CD4-positive, alpha-beta T cell (primary cell): ENCODE measurements around the gene HTD2. TPM values are rescaled to one million over a fixed set of nuclear protein-coding genes. Genes with fewer than 3 reads are reported as not detected.

Experiments
- ATAC-seq: fragments of 200-7000 bp; cut with Tn5 transposase; one replicate; pipeline ENCODE4 v1.10.0; 2022; ENCODE audit warnings: mild to moderate bottlenecking; ENCODE audit not compliant: poor library complexity
- CTCF ChIA-PET: fragments of 350-600 bp; sonication (Branson Sonifier 250); formaldehyde crosslinking; loops from one replicate; lab custom pipeline; 2021; ENCODE audit warnings: antibody characterized with exemption, inconsistent platforms; lab: Charles Lee
- POLR2A ChIA-PET: fragments of 350-600 bp; sonication (Branson Sonifier 250); formaldehyde crosslinking; loops from one replicate; lab custom pipeline; 2021; ENCODE audit warnings: antibody characterized with exemption, inconsistent platforms; lab: Charles Lee
- DNase-seq, 14 experiments: peaks; one replicate each; pipeline ENCODE4 v3.0.0-alpha.2; 2013 to 2020; ENCODE audit warnings: mixed read lengths in 2 of 14
- H3K27ac ChIP-seq, 2 donors: one replicate each; pipeline versions ENCODE4 v1.5.1 to v1.7.0; 2013; ENCODE audit warnings: low read length in 2 of 2, low read depth in 1 of 2, mild to moderate bottlenecking in 1 of 2
- H3K27me3 ChIP-seq, 2 experiments: 1 replicate in 1 of 2; 2 replicates in 1 of 2; pipeline versions ENCODE4 v1.6.1 to v1.7.0; 2013; ENCODE audit warnings: low read length in 2 of 2, control low read depth in 1 of 2, mild to moderate bottlenecking in 1 of 2, moderate library complexity in 1 of 2; ENCODE audit not compliant: insufficient read depth in 2 of 2, control insufficient read depth in 1 of 2
- H3K36me3 ChIP-seq: one replicate; pipeline ENCODE4 v1.6.1; 2013; ENCODE audit warnings: low read length, control low read depth; ENCODE audit not compliant: insufficient read depth
- H3K4me1 ChIP-seq: one replicate; pipeline ENCODE4 v1.6.1; 2013; ENCODE audit warnings: low read length, control low read depth; ENCODE audit not compliant: insufficient read depth
- H3K4me3 ChIP-seq: one replicate; pipeline ENCODE4 v1.5.1; 2013; ENCODE audit warnings: mild to moderate bottlenecking, low read length, moderate library complexity
- H3K9me3 ChIP-seq, 2 experiments: 1 replicate in 1 of 2; 2 replicates in 1 of 2; pipeline versions ENCODE4 v1.6.1 to v1.7.0; 2013; ENCODE audit warnings: low read length in 2 of 2, mild to moderate bottlenecking in 2 of 2, control low read depth in 1 of 2, moderate library complexity in 1 of 2; ENCODE audit not compliant: control insufficient read depth in 1 of 2, insufficient read depth in 1 of 2
- H3K27ac Mint-ChIP-seq: one replicate; pipeline ENCODE4 v1.8.0; 2020; ENCODE audit warnings: mixed read lengths
- H3K27me3 Mint-ChIP-seq: one replicate; pipeline ENCODE4 v1.8.0; 2021; ENCODE audit warnings: mixed read lengths
- H3K36me3 Mint-ChIP-seq: one replicate; pipeline ENCODE4 v1.8.0; 2021; ENCODE audit warnings: low read depth, mixed read lengths
- H3K4me1 Mint-ChIP-seq: one replicate; pipeline ENCODE4 v1.8.0; 2021; ENCODE audit warnings: low read depth, mixed read lengths
- H3K4me3 Mint-ChIP-seq: one replicate; pipeline ENCODE4 v1.8.0; 2020; ENCODE audit warnings: mild to moderate bottlenecking, mixed read lengths
- H3K9me3 Mint-ChIP-seq: one replicate; pipeline ENCODE4 v1.8.0; 2020; ENCODE audit warnings: mixed read lengths
- CTCF ChIP-seq: fragments of 200-600 bp; IDR thresholded peaks from one replicate; pipeline ENCODE4 v1.8.0; 2022; ENCODE audit warnings: antibody characterized with exemption, mild to moderate bottlenecking
- intact Hi-C, 2 experiments: fragments of 100-400 bp; cut with DNase I in 1 of 2; cut with micrococcal nuclease in 1 of 2; formaldehyde crosslinking; loops; one replicate each; pipeline versions ENCODE4 v1.15.1 to v1.9.0; 2023 to 2025; cut with DNase I, micrococcal nuclease
- total RNA-seq, 174 experiments: library from RNA in 2 of 174; stranded (reverse) in 2 of 174; gene quantifications; one replicate each; pipeline ENCODE4 v1.2.3 and lab custom pipeline; 2021 to 2026

Gene HTD2
- total RNA-seq, 2 experiments from 2014 or later = 7.2 to 7.3 TPM

- peak in 8 of 14 experiments; percentile 2 to 47 (median 16) for DNase-seq
Measured at GRCh38 chr3:58333206-58334012, 27.1 kb downstream of the HTD2 start.

GRCh38 chr3:58334013-58334321, 27.6 kb downstream of the HTD2 start:
- ChIA-PET CTCF (interaction anchor here (3.7 to 5.9 kb wide), 2 partner anchors 27 to 157 kb away, joined by 24 to 37 read pairs; partner anchors contain the start of genes HTD2, KCTD6 and RPP14), POLR2A (interaction anchor here (0.7 to 3.3 kb wide), 3 partner anchors 27 to 158 kb away, joined by 3 to 36 read pairs (median 28); partner anchors contain the start of genes HTD2, KCTD6 and RPP14)
- H3K36me3 ChIP-seq = no peaks in the 10 kb centered on the region
- ATAC-seq (no peak), DNase-seq (no peak)
- no peak overlapping the region for H3K27ac ChIP-seq
- peak overlapping the region; percentile 73 for H3K27ac Mint-ChIP-seq
- H3K27me3 ChIP-seq = no peaks in the 10 kb centered on the region
- no peaks in the 10 kb centered on the region for H3K9me3 Mint-ChIP-seq
- TF ChIP-seq CTCF = no peak
- peak overlapping the region; percentile 99 for H3K4me3 Mint-ChIP-seq
- no peaks in the 10 kb centered on the region for H3K9me3 ChIP-seq
- H3K4me3 ChIP-seq = peak overlapping the region; percentile 61
- H3K27me3 Mint-ChIP-seq = no peaks in the 10 kb centered on the region
- peaks cover 9% of the 10 kb centered on the region for H3K36me3 Mint-ChIP-seq
- peaks cover 42% of the 10 kb centered on the region for H3K4me1 Mint-ChIP-seq
- intact Hi-C loops = loop anchor here in 1 of 2 experiments (5.0 kb wide), 1 partner anchor 98 kb away; the partner anchor contains the start of gene PDHB
- peaks cover 23% of the 10 kb centered on the region for H3K4me1 ChIP-seq

More at GRCh38 chr3:58333206-58334012, 27.1 kb downstream of the HTD2 start:
- H3K27me3 Mint-ChIP-seq = no peaks in the 10 kb centered on the region
- Histone ChIP-seq H3K4me1 (peaks cover 23% of the 10 kb centered on the region), H3K36me3 (no peaks in the 10 kb centered on the region), H3K4me3 (peak overlapping the region; percentile 61), H3K9me3 (no peaks in the 10 kb centered on the region), H3K27me3 (no peaks in the 10 kb centered on the region), H3K27ac (no peak overlapping the region)
- ChIA-PET POLR2A (interaction anchor here (0.7 to 3.3 kb wide), 4 partner anchors 9 to 159 kb away, joined by 3 to 36 read pairs (median 16); partner anchors contain the start of genes HTD2, KCTD6 and RPP14), CTCF (interaction anchor here (0.6 to 5.9 kb wide), 3 partner anchors 27 to 158 kb away, joined by 3 to 37 read pairs (median 24); partner anchors contain the start of genes HTD2, KCTD6 and RPP14)
- TF ChIP-seq CTCF = no peak
- ATAC-seq = peak; percentile 42
- H3K9me3 Mint-ChIP-seq = no peaks in the 10 kb centered on the region
- H3K27ac Mint-ChIP-seq = peak overlapping the region; percentile 73
- peaks cover 39% of the 10 kb centered on the region for H3K4me1 Mint-ChIP-seq
- peaks cover 6% of the 10 kb centered on the region for H3K36me3 Mint-ChIP-seq
- H3K4me3 Mint-ChIP-seq = peak overlapping the region; percentile 99
- intact Hi-C loops = loop anchor here (2.0 to 5.0 kb wide), 2 partner anchors 27 to 99 kb away; partner anchors contain the start of genes HTD2 (in 2 of the 2), RPP14 (in 2 of the 2) and PDHB (in 1 of the 2)

- Mint-ChIP-seq H3K27me3 (no peaks in the 10 kb centered on the region), H3K36me3 (peaks cover 15% of the 10 kb centered on the region), H3K4me3 (peak overlapping the region; percentile 99), H3K9me3 (no peaks in the 10 kb centered on the region), H3K4me1 (peaks cover 47% of the 10 kb centered on the region), H3K27ac (no peak overlapping the region)
- Histone ChIP-seq H3K9me3 (no peaks in the 10 kb centered on the region), H3K27ac (no peak overlapping the region), H3K4me1 (peaks cover 23% of the 10 kb centered on the region), H3K36me3 (no peaks in the 10 kb centered on the region), H3K4me3 (no peak overlapping the region), H3K27me3 (no peaks in the 10 kb centered on the region)
- no peak for DNase-seq
- ChIA-PET CTCF (interaction anchor here (3.7 to 5.9 kb wide), 2 partner anchors 28 to 157 kb away, joined by 24 to 37 read pairs; partner anchors contain the start of genes HTD2, KCTD6 and RPP14), POLR2A (interaction anchor here (3.2 to 3.3 kb wide), 2 partner anchors 28 to 158 kb away, joined by 28 to 36 read pairs; partner anchors contain the start of genes HTD2, KCTD6 and RPP14)
- no peak for TF ChIP-seq CTCF
- no peak for ATAC-seq
- intact Hi-C loops = loop anchor here in 1 of 2 experiments (5.0 kb wide), 1 partner anchor 98 kb away; the partner anchor contains the start of gene PDHB
Measured at GRCh38 chr3:58334506-58334884, 28.2 kb downstream of the HTD2 start.
